HG03558 (cell line): Measurements from ENCODE around the gene WFS1.

Experiments used
- ATAC-seq: cut with Tn5 transposase; IDR thresholded peaks from one replicate; pipeline ENCODE4 v1.9.1; 2021; ENCODE audit warnings: moderate number of reproducible peaks; ENCODE audit not compliant: unreplicated experiment; ENCODE audit errors: extremely low read depth

The WFS1 gene

DNA sequence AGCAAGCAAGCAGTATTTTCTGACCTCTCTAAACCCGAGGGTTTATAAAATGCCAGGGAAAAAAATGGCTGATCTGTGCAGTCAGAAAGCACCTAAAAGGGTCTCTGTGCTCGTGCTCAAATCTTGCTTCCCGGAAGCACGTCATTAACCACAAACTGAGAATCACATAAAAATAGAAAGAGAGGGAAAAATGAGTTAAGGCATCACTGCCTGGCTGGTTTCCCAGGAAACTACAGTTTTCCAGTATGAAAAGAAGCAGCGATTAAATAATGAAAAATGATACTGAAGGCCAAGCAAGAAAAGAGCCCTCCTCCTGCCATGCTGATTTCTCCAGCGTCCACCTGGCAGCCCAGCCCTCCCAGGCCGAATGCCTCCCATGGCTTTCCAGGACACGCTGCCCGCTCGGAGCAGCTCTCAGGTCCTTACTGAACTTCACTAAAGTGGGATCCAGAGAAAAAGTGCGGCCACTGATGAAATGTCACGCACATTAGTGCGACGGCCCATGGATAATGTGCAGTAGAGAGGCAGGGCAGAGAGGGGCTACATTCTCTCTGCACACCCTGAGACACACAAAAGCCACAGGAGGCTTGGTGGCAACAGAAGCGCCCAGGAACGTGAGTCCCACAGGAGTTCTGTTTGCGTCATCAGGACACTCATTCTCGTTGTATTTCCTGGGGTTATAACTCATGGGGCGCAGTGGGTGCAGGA, 80.4 kb downstream of the WFS1 start:
- ATAC-seq, result no peak

DNA sequence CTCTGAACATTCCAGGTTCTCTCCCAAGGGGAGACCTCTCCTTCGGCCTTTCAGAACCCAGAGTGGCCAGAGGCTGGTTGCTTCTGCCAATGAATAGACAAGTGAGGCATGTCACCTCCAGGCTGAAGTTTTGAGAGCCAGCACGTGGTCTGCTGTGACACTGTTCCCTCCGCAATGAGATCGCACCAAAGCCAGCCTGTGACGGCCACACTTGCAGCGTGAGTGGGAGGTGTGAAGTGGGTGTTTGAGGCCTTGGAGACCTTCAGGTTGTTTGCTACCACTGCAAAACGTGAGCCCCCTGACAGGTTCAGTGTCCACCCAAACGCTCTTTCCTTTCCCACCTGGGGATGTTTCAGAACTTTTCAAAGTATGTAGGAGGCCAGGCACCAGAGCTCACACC, 81.0 kb downstream of the WFS1 start:
- ATAC-seq, result no peak

DNA sequence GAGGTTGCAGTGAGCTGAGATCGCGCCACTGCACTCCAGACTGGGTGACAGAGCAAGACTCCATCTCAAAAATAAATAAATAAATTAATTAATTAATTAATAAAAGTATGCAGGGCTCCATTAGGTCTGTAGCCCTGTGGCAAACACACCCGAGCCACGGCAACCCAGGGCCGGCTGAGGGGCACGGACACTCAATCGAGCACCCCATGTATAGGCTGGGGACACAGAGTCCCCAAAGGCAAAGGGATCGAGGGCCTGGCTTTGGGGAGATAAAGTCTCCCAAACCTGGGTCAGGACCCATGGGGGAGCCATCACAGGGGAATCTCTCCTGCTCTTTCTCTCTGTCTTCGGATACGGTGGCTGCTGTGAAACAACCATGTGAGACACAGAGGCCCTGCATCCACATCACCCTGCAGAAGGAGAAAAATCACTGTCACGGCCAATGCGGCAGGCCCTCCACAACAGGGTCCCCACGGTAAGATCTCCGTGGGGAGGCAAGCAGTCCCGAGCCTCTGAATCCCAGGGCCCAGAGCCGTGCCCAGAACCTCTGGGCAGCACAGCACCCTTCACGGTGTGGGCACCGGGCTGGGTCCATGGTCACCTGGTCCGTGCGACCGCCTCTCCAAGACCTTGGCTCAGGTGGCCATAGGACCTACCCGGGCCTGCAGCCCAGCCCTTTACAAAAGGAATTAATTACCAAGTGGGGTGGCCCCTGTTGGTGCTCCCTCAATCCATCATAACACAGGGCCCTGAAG, 81.8 kb downstream of the WFS1 start:
- no peak for ATAC-seq

DNA sequence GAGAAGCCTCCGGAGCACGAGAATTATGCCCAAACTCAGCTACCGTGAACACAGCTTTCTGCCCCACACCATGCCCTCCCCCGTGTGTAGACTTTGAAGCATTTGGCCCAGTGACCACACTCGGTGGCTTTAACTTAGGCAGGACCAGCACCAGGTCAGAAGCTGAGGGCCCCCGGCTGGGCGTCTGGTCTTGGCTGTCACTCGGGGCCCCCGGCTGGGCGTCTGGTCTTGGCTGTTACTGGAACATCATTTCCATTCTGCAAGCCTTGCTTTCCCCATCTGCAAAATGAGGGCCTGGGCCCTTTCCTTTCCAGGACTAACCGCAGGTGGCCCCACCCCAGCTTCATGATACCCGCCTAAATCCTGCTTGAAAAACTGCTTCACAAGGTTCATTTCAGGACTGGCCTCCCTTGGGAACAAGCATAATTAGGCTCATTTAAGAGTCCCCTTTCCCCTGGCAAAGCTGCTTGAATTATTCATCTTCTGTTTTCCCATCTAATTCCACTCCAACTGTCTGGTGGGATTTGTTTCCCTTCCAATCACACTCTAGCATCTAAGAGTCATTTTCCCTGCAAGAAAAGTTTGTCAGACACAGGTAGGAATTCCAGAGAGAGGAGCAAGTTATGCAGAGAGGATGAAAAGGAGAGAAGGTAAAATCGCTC, 82.5 kb downstream of the WFS1 start:
- no peak for ATAC-seq
